NCI-H1092 (cell line): ENCODE measurements around the gene MAP3K3.

ENCODE experiments used
- DNase-seq: peaks from one replicate; lab custom pipeline; 2025; lab: John Stamatoyannopoulos, UW

The MAP3K3 gene

DNA sequence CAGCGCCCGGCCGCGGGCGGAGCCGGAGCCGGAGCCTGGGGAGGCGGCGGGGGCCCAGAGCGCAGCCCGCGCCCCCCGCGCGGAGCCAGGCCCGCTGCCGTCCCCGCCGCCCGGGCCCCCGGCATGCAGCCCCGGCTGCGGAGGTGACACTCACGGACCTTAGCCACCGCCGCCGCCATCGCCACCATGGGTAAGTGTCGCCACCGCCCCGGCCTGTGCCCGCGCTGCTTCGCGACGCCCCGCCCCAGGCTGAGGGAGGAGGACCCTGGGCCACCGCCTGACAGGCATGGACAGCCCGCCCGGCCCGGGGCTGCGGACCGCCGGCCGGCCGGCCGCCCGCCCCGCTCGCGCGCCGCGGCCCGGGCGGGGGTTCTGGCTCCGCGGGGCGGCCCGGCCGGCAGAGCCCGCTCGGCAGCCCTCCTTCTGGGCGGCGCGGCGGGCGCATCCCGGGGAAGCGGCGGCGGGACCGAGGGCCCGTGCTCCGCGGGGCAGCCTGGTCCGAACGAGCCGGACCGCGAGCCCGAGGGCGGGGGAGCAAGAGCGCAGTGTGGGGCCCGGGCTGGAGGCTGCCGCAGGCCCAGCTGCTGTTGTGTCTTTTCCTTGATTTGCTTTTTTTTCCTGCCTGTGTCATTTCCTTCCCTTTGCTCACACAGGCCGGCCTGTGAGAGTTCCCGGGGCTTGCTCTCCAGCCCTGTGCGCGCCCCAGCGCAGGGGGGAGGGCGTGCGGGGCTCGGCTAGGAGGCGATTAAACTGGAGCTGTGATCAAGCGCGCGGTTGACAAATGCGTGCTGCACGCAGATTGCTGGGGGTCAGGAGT lies 565 bp downstream of the MAP3K3 start:
- DNase-seq: no peak

DNA sequence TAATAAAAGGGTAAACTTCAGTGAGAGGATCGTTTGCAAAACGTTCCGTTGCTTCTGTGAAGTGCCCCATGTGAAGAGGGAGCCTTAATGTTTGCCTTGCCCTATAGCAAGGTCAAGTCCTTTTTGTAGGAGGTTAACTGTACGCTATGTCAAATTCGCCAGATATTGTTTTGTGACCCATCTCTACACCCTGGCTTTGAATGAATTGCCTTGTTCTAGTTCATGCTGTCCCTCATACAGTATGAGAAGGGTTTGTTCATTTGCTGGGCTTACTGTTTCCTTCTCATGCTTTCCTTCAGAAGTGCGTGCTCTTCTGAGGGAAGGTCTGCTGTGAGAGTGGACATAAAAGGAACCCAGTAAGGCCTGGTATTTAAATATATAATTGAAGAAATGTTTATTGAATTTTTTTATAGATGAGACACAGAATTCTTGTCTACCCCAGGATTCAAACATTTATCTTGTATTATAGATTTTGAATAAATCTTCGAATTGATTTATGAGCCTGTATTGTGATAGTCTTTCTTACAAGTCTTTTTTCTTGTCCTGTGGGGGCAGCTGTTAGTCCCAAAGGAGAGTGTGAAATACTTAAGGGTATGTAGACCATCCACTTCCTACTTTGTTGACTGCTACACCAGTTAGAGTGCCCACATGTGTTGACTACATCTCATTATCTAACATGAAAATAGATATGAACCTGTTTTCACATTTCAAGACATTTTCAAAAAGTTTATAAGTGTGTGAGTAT lies 1.7 kb downstream of the MAP3K3 start:
- DNase-seq: no peak

DNA sequence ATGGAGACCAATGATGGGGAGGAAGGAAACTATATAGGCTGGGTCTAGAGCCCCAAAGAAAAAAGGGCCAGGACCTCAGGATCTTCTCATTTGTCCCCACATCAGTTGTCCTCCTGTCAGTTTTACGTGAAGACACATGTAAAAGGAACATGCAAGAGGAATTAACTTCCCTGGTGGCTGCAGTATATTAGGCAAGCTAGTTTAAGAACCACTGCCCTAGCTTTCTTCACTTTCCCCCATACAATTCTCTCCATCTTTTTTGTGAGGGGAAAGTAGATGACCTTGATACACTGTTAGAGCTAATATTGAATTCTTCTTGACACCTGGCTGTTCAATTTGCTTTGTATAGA lies 2.3 kb downstream of the MAP3K3 start:
- DNase-seq: no peak

DNA sequence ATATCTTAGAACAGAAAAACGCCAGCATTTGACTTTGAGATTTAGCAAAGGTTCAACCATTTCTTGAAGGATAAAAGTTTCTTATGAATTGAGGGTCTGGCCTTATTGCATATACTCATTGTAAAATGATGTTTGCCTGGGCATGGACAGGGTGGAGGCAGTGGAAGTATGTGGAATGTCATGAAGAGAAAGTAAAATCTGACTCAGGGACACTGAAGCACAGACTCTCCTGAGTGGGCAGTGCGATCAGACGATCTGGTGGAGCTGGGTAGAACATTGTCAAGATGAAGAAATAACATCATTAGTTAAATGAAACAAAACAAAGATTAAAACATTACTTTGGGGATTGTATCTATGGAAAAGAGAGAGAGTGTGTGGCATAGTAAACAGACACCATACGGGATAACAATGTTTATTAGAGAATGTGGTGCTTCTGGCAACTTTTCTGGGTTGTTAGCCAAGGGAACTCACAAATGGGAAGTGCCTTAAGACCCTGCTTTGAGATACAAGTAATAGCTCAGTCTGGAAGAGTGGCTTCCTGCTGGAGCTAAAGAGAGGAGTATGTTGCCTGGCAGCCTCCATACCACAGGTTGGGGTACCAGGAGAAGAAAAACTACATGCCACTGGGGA lies 4.4 kb downstream of the MAP3K3 start:
- no peak for DNase-seq

DNA sequence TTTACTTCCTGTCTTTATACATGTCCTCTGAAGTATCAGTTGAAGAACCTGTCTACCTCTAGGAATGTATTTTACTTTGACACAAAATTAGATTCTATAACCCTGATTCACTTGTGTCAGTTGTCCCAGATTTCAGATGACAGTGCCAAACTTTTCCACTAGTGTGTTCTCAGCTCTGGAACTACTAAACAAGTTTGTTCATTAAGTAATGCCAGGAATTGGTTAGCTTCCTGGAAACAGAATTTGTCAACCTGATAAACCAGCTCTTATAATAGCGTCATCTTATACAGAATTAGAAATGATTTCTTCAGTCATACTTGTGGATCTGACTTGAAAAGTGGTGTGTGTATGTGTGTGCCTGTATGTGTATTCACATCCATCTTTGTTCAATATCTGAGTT lies 7.4 kb downstream of the MAP3K3 start:
- no peak for DNase-seq

DNA sequence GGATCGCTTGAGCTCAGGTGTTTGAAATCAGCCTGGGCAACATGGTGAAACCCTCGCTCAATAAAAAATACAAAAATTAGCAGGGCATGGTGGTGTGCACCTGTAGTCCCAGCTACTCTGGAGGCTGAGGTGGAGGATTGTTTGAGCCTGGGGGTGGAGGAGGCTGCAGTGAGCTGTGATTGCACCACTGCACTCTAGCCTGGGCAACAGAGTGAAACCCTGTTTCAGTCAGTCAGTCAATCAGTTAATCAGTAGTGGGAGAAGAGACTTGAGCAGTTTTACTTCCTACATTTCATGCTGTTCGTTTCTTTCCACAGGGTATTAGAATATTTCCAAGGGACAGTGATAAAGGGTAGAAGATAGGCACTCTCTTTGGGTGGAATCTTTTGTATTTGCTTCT lies 8.8 kb downstream of the MAP3K3 start:
- no peak for DNase-seq

DNA sequence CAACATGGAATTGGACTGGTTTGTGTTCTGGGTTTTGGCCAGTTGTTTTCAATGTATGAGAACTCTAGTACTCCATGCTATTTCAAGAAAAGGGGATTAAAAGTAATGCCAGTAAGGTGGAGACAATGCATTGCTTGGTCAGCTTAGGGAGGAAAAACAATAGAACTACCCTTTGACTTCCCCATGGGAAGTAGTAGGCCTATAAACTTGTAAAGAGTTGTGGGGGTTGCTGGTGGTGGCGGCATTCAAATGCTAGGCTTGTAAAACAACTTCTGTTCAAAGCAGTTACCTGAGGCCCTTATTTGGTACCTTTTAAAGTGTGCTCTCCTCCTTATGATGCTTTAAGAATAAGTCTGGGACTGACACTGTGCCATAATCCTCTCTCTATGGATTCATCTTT lies 9.4 kb downstream of the MAP3K3 start:
- DNase-seq: no peak

DNA sequence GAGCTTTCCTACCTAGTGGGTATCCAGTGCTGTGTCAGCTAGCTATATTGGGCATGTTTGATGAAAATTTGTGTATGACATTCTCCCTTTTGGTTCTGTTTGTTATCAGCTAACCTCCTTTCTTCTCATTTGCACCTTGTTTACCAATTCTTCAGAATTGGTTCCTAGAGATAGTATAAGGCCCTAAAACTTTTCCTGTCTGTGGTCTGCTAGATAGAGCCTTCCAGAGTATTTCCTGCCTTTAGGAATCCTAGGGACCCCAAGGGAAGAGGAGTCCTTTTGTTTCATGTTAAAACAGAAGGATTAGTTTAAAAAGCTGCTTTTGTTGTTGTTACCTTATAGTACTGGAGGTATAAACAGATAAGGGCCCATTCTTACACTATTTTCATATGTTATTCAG lies 11.5 kb downstream of the MAP3K3 start:
- no peak for DNase-seq

DNA sequence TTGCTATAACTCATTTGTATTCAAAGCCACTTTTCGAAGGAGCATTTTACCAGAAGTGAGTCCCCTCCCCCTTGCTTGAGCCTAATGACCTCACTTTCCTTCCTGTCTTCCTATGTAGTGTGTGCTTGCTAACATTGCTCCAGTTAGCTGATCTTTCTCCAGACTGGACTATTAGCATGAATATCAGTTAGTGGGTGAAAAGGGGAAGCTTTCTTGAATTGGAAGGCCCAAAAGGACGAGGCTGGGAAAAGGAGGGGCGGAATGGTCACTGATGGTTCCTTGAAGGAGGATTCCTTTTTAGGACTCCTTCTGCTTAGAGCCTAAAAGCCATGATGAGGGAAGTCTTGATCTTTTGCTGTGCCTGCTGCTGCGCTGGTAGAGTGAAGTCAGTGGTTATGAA lies 11.9 kb downstream of the MAP3K3 start:
- no peak for DNase-seq

DNA sequence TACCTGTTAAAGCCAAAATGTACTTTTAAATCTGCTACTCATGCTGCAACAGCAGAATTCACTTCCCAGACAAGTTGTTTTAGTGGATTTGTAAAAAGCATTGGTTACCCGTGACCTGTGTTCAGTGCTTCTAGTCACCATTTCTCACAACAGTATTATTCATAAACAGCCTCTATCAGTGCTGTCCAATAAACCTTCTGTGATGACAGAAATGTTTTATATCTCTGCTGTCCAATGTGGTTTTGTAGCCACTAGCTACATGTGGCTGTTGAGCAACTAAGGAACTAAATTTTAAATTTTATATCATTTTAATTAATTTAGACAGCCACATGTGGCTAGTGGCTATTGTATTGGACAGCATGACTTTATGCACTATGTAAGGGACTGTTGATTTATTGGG lies 12.6 kb downstream of the MAP3K3 start:
- DNase-seq: no peak

DNA sequence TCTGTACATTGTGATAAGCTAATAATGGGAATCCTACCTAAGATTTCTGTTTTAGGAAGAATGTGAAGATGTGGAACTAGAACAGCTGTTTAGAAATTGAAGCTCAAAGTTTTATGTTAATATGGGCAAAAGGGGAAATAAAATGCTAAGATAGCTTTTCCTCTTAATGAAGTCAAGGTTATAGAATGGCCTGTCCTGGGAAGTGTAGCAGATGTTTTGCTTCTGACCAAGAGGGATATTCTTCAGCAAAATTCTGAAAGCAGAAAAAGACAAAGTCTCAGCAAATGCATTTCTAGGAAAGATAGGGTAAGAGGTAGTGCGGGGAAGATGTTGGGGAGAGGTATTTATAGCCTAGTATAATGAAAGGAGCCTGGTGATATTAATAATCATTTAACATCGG lies 13.1 kb downstream of the MAP3K3 start:
- no peak for DNase-seq

DNA sequence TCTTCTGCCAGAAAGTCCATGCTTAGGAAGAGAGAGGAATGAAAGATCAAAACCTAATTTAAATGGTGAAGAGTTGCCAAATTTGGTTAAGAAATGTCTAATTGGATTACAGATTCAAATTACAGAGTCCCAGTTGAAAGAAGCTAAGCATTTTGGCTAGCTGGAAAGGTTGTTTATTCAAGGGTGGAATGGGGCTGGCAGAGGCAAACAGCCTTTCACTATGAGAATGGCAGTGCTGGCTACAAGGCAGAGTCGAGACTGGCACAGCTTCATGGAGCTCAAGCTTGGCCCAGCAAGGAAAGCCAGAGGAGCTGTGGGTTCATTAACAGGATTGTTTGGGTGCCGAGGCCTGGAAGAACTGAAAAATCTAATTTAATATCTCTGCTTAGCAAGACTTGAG lies 13.6 kb downstream of the MAP3K3 start:
- no peak for DNase-seq

DNA sequence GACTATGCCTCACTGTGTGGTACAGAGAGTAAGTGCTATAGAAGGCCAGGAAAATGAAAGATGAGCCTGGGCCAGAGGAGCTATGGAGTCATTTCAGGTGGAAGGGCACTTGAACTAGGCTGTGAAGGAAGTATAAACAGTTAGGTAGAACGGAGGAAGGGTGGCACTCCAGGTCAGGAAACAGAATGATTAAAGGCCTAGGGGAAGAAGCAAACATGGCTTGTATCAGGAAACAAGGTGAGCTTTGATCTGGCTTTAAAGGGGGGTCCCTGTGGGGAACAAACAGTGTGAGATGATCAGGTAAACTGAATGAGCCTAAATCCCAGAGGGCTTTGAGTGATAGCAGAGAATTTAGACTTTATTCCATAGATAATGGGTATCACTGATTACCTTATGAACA lies 16.9 kb downstream of the MAP3K3 start:
- DNase-seq: no peak

DNA sequence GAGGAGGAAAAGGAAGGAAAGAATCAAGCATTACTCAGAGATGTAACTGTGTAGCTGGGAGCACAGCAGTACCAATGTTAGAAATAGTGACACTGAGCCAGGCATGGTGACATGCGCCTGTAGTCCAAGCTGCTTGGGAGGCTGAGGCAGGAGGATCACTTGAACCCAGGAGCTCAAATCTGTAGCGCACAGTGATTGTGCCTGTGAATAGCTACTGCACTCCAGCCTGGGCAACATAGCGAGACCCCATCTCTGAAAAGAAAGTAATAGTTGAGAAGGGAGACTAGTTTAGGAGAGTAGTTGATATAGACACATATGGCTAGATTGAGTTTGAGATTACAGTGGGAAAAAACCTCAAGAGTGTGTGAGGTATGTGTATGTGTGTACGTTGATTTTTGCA lies 17.8 kb downstream of the MAP3K3 start:
- no peak for DNase-seq

DNA sequence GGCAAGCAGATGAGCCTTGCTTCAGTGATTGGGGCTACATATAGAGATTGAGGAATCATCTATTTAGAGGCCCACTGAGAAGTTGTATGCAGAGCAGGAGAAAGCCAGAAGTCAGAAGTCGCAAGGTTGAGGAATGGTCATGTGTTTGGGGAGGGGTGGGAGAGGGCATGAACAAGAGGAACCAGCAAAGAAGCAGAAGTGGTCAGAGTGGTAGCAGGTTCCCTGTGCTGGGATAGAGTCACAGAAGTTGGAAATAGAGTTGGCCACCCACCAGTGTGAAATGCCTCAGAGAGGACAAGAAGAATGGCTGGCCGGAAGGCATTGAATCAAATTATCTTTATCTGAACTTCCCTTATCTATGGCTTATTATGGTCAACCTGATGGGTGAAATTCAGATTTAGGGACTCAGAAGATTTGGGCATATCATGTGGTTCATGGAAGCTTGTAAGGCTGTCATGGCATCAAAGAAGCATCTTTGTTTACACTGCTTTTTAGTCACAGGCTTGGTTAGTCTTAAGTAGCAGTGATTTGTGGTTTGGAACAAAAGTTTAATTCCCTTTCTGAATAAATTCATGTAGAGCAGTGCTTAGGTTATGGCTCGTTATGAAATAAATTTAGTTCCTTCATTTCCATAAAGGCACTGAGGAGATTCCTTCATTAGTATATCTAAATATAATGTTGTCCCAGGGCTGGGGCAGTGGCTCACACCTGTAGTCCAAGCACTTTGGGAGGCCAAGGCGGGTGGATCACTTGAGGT lies 19.7 kb downstream of the MAP3K3 start:
- no peak for DNase-seq

DNA sequence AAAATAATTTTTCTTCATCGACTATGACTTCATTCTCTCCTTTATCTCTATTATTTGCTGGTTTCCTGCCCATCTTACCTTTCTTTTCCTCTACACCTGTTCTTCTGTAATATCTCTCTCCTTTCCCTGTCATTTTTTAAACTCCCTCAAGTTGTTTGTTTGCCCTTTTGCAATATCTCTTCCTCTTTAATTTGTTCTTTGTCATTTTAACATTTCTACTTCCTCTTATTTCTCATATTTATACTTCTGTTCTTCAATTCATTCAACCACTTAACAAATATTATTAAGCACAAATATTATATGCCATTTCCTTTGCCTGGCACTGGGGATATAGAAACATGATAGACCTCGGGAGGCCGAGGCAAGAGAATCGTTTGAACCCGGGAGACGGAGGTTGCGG lies 22.6 kb downstream of the MAP3K3 start:
- no peak for DNase-seq

DNA sequence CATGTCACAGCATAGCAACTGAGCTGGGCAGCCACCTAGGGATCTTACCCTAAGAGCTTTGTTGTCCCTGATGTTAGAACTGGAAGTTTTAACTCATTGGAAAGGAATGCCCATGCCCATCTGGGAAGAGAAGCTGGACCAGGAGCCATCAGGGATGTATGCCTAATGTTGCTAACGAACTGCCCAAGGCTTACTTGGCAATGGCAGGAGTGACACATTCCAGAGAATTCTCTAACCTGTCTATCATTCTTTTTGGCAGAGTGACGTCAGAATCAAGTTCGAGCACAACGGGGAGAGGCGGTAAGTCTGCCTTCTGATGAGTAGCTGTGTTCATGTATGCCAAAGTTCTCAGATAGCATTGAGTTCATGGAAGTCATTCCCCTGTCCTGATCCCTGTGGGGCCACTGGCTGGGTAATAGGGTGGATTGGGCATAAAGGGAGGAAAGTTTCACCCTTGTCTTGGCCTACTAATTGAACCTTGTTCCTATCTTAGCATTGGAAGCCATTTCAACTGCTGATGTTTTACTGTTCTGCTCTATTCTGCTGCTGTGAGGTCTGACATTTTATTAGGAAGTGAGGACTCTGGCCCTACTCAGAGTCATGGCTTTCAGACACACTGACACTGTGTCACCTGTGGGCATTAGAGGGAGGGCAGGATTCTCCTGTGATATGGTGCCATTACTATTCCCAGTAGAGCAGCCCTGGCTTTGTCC lies 23.7 kb downstream of the MAP3K3 start:
- no peak for DNase-seq

DNA sequence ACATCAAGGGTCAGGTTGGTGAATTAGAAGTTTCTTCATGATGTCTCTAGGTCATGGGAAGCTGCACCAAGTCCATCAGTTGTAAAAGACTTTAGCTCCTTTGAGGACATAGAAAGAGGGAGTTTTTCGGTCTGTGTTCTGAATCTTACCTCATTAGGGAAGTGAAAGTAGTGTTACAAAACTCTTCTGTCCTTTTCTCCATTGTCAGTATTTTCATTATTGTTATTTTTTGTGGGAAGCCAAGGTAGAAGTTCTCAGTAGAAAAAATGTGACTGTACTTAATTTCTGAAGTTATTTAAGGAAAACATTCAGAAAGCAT lies 24.2 kb downstream of the MAP3K3 start:
- DNase-seq: no peak

DNA sequence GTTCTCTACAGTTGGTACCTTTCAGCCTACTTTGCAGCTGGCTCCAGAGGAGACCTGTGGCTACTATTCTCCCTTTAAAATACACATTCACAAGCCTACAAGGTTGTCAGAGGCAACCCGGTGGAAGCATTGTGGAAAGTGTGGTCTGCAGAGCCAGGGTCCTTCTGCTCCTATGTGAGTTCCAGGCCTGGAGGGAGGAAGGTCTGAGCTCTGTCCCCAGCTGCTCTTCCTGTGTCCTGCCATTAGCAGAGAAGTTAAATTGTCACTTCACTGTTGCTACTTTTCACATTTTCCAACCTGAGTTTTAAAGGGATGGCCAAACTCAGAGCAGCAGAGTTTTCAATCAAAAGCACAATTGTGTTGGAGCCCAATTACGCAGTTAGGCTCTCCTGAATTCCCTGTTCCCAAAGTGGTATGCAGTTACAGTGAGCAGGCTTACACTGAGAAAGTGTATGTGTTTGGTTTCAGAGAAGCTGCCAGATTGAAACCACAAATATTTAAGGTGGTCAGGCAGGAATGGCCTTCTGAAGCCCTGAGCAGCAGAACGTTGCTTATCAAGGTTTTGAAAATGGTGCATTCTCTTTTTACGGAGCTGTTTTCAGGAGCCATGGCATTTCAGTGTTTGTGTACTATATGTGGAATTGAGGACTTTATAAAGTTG lies 25.0 kb downstream of the MAP3K3 start:
- DNase-seq: no peak

DNA sequence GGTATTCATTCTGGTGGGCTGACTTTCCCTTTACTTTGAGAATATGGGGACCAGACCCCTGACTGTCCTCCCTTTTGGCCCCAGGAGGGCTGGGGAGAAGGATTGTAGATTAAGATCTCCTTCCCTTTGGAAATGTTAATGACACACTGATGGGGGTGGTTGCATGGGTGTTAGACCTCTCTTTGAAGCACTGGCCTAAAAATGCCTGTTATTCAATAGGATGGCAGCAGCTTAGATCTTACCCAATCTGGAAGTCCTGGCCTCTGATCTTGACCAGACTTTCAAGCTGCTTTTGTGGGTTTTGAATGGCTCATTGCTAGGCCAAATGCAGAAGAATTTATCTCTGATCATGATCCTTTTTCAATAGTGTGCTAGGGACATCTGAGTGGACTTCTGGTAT lies 25.7 kb downstream of the MAP3K3 start:
- DNase-seq: no peak

DNA sequence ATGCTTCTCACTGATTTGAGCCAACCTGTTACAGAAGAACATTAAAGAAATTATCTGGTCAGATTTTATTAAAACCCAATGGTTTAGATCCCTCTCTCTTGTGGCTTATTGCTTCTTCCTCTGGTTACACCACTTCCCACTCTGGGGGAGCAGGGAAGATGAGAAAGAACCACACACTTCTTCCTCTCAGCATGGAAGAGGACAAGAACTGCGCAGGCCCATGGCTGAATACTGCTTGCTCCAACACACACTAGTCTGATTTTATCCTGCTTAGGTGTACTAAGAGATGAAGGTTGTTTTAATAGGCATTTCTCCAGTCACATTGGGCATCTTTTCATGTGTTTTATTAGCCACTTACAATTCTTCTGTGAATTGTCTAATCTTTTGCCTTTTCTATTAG lies 27.6 kb downstream of the MAP3K3 start:
- DNase-seq: no peak

DNA sequence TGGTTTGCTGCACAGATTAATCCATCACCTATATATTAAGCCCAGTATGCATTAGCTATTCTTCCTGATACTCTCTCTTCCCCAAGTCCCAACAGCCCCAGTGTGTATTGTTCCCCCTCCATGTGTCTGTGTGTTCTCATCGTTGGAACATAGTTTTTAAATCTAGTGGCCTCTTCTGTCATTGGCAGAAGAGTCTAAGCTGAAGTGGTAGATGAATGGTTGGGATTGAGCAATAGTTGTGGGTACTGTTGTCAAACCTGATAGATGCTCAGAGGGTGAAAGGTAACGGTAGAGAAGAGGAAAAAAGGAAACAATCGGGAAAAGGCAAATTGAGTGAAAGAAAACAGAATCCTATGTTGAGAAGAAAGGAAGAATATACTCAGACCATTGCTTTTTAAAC lies 29.9 kb downstream of the MAP3K3 start:
- DNase-seq: no peak
